Keratinocyte (primary cell): ENCODE data around the gene CACNB2. TPM values are rescaled to one million over a fixed set of nuclear protein-coding genes. Genes with fewer than 3 reads are reported as not detected.

Experiments used
- DNase-seq: peaks from one replicate; pipeline ENCODE4 v3.0.0-alpha.2; 2011; ENCODE audit warnings: low read depth, missing footprints, low spot score
- FAIRE-seq: peaks from 2 replicates; lab custom pipeline; 2011; peaks lifted over from hg19 to GRCh38; lab: Jason Lieb, UNC
- H2AFZ ChIP-seq: 2 replicates; pipeline ENCODE4 v1.6.0; 2012; ENCODE audit warnings: low read length, control low read depth, inconsistent platforms; ENCODE audit not compliant: control insufficient read depth
- H3K27ac ChIP-seq: 2 replicates; pipeline ENCODE4 v1.5.1; 2011; ENCODE audit warnings: low read length; ENCODE audit not compliant: control insufficient read depth, insufficient read depth
- H3K27me3 ChIP-seq: 3 replicates; pipeline ENCODE4 v1.6.0; 2011; ENCODE audit warnings: low read length; ENCODE audit not compliant: control insufficient read depth, insufficient read depth; ENCODE audit errors: extremely low read depth
- H3K36me3 ChIP-seq, 2 experiments: 2 replicates in 1 of 2; 3 replicates in 1 of 2; pipeline ENCODE4 v1.5.1; 2011; ENCODE audit warnings: low read length in 2 of 2, mild to moderate bottlenecking in 1 of 2; ENCODE audit not compliant: control insufficient read depth in 2 of 2, insufficient read depth in 2 of 2; ENCODE audit errors: extremely low read depth in 1 of 2
- H3K4me1 ChIP-seq: 3 replicates; pipeline ENCODE4 v1.5.1; 2011; ENCODE audit warnings: low read length; ENCODE audit not compliant: control insufficient read depth, insufficient read depth; ENCODE audit errors: extremely low read depth
- H3K4me2 ChIP-seq: 3 replicates; pipeline ENCODE4 v1.6.0; 2011; ENCODE audit warnings: low read depth, low read length; ENCODE audit not compliant: control insufficient read depth, insufficient read depth; ENCODE audit errors: extremely low read depth
- H3K4me3 ChIP-seq, 3 experiments: fragments of 200-600 bp in 1 of 3; sonication (generic) in 1 of 3; 2 replicates in 2 of 3; 3 replicates in 1 of 3; pipeline ENCODE4 v1.5.1; 2011 to 2016; ENCODE audit warnings: low read length in 3 of 3, mild to moderate bottlenecking in 3 of 3, control low read depth in 2 of 3, inconsistent platforms in 1 of 3, low read depth in 1 of 3, mixed read lengths in 1 of 3, mixed run types in 1 of 3, moderate library complexity in 1 of 3; ENCODE audit not compliant: control insufficient read depth in 2 of 3, insufficient read depth in 2 of 3; ENCODE audit errors: extremely low read depth in 1 of 3
- H3K79me2 ChIP-seq: 2 replicates; pipeline ENCODE4 v1.6.0; 2012; ENCODE audit warnings: low read length; ENCODE audit not compliant: control insufficient read depth, insufficient read depth
- H3K9ac ChIP-seq: 3 replicates; pipeline ENCODE4 v1.6.0; 2011; ENCODE audit warnings: low read length; ENCODE audit not compliant: control insufficient read depth, insufficient read depth; ENCODE audit errors: extremely low read depth
- H3K9me1 ChIP-seq: 3 replicates; pipeline ENCODE4 v1.6.0; 2011; ENCODE audit warnings: low read length; ENCODE audit not compliant: control insufficient read depth, insufficient read depth; ENCODE audit errors: extremely low read depth
- H3K9me3 ChIP-seq: 2 replicates; pipeline ENCODE4 v1.5.1; 2012; ENCODE audit warnings: low read depth, low read length; ENCODE audit not compliant: control insufficient read depth
- H4K20me1 ChIP-seq: 3 replicates; pipeline ENCODE4 v1.6.0; 2011; ENCODE audit warnings: low read length; ENCODE audit not compliant: control insufficient read depth, insufficient read depth; ENCODE audit errors: extremely low read depth
- CTCF ChIP-seq, 3 experiments: IDR thresholded peaks in 1 of 3; conservative IDR thresholded peaks in 1 of 3; optimal IDR thresholded peaks in 1 of 3; 2 replicates in 2 of 3; 3 replicates in 1 of 3; pipeline versions ENCODE3 to v1.5.1; 2011; ENCODE audit warnings: low read length in 3 of 3, mild to moderate bottlenecking in 3 of 3, moderate library complexity in 2 of 3, control low read depth in 1 of 3, inconsistent platforms in 1 of 3; ENCODE audit not compliant: insufficient read depth in 2 of 3; ENCODE audit errors: extremely low read depth in 1 of 3
- EZH2 ChIP-seq: IDR thresholded peaks from one replicate; pipeline ENCODE4 v1.6.1; 2012; ENCODE audit warnings: inconsistent platforms, mild to moderate bottlenecking, low read length, moderate library complexity
- dilution Hi-C: fragments of 300-500 bp; cut with MboI; formaldehyde crosslinking; loops from one replicate; pipeline ENCODE4 v1.7.0; 2020; ENCODE audit warnings: low sequenced_read_pairs; ENCODE audit not compliant: extremely low pct_ligation_motif_present
- polyA plus RNA-seq, 5 experiments: library from polyadenylated mRNA; depleted of rRNA in 3 of 5; stranded (reverse) in 3 of 5; stranded (forward) in 1 of 5; unstranded in 1 of 5; fragments of >200 nt; gene quantifications; 1 replicate in 1 of 5; 2 replicates in 3 of 5; 3 replicates in 1 of 5; pipeline versions ENCODE4 v1.2.1 to v1.2.3, GENCODE V29; 2011 to 2012; ENCODE audit warnings: missing spikeins in 2 of 5, low read depth in 1 of 5, low replicate concordance in 1 of 5

Gene CACNB2
- polyA plus RNA-seq, 1 donor (not counting 4 experiments of a cell fraction or from before 2014, with no cell fraction given): 0.03 TPM

- H3K4me1 ChIP-seq: no peaks in the 10 kb centered on the region
- H3K79me2 ChIP-seq: no peaks in the 10 kb centered on the region
- no peaks in the 10 kb centered on the region for H3K27me3 ChIP-seq
- TF ChIP-seq EZH2: no peak
- no peak for TF ChIP-seq CTCF (optimal IDR thresholded peaks at IDR 0.05 in 1 of 3, IDR thresholded peaks at IDR 0.05 in 1 of 3, conservative IDR thresholded peaks at IDR 0.05 in 1 of 3; ENCODE audit: extremely low read depth in 1 of 3, insufficient read depth in 2 of 3, low read length in 3 of 3)
- H3K27ac ChIP-seq: no peak overlapping the region
- H3K36me3 ChIP-seq: no peaks in the 10 kb centered on the region
- H3K9me1 ChIP-seq: no peaks in the 10 kb centered on the region
- H3K9me3 ChIP-seq: no peaks in the 10 kb centered on the region
- H4K20me1 ChIP-seq: no peaks in the 10 kb centered on the region
- dilution Hi-C loops: no loop called here
- no peak overlapping the region for H3K4me2 ChIP-seq
- FAIRE-seq (no peak), DNase-seq (no peak)
- H3K9ac ChIP-seq: no peak overlapping the region
- no peak overlapping the region for H3K4me3 ChIP-seq
- no peak overlapping the region for H2AFZ ChIP-seq
Measured at GRCh38 chr10:18303851-18304801, 163.9 kb downstream of the CACNB2 start.

GRCh38 chr10:18306031-18306430, 165.8 kb downstream of the CACNB2 start:
- no peak overlapping the region for H3K4me2 ChIP-seq
- FAIRE-seq: no peak
- no peaks in the 10 kb centered on the region for H3K4me1 ChIP-seq
- H3K36me3 ChIP-seq: no peaks in the 10 kb centered on the region
- DNase-seq: no peak
- no peak overlapping the region for H3K4me3 ChIP-seq
- no peak overlapping the region for H3K27ac ChIP-seq
- H3K9ac ChIP-seq: no peak overlapping the region
- H3K79me2 ChIP-seq: no peaks in the 10 kb centered on the region
- H3K27me3 ChIP-seq: no peaks in the 10 kb centered on the region
- dilution Hi-C loops: no loop called here
- H3K9me3 ChIP-seq: no peaks in the 10 kb centered on the region
- no peaks in the 10 kb centered on the region for H4K20me1 ChIP-seq
- no peak for TF ChIP-seq CTCF (optimal IDR thresholded peaks at IDR 0.05 in 1 of 3, IDR thresholded peaks at IDR 0.05 in 1 of 3, conservative IDR thresholded peaks at IDR 0.05 in 1 of 3; ENCODE audit: extremely low read depth in 1 of 3, insufficient read depth in 2 of 3, low read length in 3 of 3)
- TF ChIP-seq EZH2: no peak
- H3K9me1 ChIP-seq: no peaks in the 10 kb centered on the region
- H2AFZ ChIP-seq: no peak overlapping the region
